ENCODE measurements around the gene XXYLT1.

Gene XXYLT1

GRCh38 chr3:195135917-195136316 is 135.0 kb downstream of the XXYLT1 start:
- DNase-seq: no peak
- intact Hi-C loops (cut with DNase I): no loop called here

DNA sequence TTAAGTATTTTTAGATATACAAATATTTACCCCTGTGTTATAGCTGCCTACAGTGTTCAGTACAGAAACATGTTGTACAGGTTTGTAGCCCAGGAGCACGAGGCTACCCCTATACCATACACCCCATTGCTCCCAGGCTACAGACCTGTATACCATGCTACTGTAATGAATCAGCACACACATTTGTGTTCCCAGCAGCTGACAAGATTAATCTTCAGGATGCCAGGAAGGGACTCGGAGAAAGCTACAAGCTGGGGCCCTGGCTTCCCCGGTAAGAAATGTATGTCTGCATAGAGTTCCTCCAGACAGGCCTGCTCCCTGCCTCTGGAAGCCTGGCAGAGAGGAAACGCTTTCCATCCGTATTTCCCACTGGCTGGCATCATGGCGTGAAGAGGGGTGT is 136.5 kb downstream of the XXYLT1 start:
- intact Hi-C loops (cut with DNase I): no loop called here
- DNase-seq: no peak

DNA sequence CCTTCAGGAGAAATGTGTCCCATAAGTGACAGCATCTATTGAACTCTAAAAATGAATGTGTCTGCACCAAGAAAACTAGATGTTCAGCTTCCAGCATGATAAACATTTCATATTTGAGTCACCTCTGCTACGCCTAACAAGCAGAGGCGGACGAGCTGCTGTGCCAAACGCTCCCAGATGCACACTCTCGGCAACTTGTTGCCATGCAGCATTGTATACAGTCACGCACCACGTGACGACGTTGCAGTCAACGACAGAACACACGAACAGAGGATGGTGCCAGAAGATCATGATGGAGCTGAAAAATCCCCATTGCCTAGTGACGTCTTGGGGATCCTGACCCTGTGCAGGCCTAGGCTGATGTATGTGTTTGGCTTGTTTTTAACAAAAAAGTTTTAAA is 137.5 kb downstream of the XXYLT1 start:
- DNase-seq: peak in 15 of 42 donors; percentile 23 to 64 (median 40)
- intact Hi-C loops (cut with DNase I): no loop called here

- DNase-seq: no peak
- intact Hi-C loops (cut with DNase I): no loop called here
Measured at GRCh38 chr3:195133013-195133412, 137.9 kb downstream of the XXYLT1 start.

- DNase-seq: no peak
- intact Hi-C loops (cut with DNase I): no loop called here
Measured at GRCh38 chr3:195131176-195131575, 139.8 kb downstream of the XXYLT1 start.

DNA sequence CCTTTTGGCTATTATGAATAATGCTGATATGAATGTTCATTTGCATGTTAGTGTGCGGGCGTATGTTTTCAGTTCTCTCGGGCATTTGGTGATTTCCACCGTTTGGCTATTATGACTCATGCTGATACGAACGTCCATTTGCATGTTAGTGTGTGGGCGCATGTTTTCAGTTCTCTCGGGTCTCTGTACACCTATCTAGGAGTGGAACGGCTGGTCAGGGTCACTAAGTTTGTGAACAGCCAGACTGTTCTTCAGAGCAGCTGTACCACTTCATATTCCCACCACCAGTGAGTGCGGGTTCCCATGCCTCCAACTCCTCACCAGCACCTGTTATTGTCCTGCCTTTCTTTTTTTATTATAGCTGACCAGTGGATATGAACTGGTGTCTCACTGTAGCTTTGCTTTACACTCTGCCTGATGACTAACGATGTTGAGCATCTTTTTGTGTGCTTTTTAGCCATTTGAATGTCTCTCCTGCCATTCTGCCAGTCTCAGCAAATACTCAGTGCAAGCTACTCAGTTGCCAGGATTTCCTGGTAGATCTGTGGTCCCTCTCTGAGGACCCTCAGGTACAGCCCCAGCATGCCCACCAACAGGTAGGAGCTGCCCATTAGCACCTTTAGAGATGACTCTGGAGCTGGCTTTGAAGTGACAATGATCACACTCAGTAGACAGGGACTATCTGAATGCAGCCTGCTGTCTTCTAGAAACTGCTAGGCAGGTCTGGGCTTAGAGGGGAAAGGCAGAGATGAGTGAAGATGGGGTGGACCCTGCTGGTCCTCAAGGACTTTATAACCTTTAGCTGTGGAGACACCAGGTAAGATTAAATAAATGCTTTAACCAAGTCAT is 141.1 kb downstream of the XXYLT1 start:
- intact Hi-C loops (cut with DNase I): no loop called here
- no peak for DNase-seq

- no peak for DNase-seq
- intact Hi-C loops (cut with DNase I): no loop called here
Measured at GRCh38 chr3:195129072-195129643, 141.8 kb downstream of the XXYLT1 start.

DNA sequence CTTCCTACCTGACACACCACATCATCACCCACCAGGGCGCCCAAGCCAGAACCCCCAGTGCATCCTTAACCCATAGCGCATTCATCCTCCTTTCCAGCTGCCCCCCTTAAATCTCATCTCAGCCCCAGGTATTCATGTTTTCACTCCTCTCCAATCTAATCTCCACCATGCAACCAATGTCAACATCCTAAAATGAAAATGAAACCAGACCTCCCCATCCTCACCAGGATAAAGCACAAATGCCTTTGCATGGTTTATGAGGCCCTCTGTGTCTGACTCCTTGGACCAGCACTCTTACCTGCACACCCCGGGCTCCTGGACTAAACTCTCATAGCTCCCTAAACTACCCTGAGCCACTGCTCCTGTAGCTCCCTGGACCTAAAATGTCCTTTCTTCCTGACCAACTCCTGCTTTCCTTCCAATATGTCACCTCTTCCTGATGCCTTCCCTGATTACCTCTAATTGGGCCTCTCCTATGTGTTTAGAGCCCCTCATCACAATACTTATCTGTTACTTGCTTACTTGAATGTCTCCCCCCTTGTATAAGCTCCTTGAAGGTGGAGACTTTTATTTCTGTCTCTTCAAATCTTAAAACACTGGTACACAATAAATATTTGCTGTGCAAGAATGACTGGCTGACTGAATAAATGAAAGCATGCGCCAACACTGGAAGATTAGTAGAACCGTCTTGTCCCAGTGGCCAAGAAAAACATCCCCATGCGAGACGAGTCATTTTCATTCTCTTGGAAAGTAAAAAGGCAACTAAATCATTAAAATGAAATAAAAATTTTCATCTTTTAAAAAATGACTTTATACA is 142.5 kb downstream of the XXYLT1 start:
- intact Hi-C loops (cut with DNase I): no loop called here
- DNase-seq: no peak

- intact Hi-C loops (cut with DNase I): no loop called here
- no peak for DNase-seq
Measured at GRCh38 chr3:195126056-195126605, 144.8 kb downstream of the XXYLT1 start.

- DNase-seq: no peak
- intact Hi-C loops (cut with DNase I): no loop called here
Measured at GRCh38 chr3:195125646-195126045, 145.3 kb downstream of the XXYLT1 start.

- intact Hi-C loops (cut with DNase I): no loop called here
Measured at GRCh38 chr3:195124378-195124992, 146.5 kb downstream of the XXYLT1 start.

GRCh38 chr3:195123281-195123691 is 147.7 kb downstream of the XXYLT1 start:
- intact Hi-C loops (cut with DNase I): no loop called here
- DNase-seq: peak in 24 of 42 donors; percentile 8 to 78 (median 38)

More at GRCh38 chr3:195124378-195124992, 146.5 kb downstream of the XXYLT1 start:
- DNase-seq: no peak

DNA sequence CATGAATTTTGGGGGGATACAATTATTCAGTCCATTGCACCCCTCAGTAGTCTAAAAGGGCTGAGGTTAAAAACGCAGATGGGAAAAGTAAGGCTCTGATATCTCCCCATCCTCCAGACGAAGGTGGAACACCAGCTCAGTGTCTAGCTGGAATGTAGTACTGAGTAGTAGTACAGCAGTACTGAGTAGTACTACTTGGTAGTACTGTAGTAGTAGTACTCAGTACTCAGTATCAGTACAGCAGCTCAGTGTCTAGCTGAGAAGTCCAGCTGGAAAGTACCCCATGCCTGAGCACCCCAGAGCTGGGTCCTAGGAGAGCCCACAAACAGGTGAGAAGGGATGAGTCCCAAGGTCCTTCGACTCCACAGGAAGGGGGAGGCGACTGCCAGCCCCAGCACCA is 148.7 kb downstream of the XXYLT1 start:
- intact Hi-C loops (cut with DNase I): no loop called here
- DNase-seq: no peak

DNA sequence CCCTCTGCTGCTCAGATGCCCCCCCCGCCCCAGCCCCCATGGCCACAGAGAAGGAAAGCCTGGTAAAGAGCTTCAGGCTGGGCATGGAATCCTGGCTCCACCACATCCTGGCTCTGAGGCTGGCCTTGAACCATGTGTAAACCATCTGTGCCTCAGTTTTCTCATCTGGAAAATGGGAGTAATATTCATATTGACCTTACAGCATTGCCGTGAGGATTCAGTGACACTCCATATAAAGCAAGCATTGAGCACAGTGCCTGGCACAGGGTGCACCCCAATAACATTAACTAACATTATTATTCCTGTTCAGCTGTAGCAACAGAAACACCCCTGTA is 150.7 kb downstream of the XXYLT1 start:
- DNase-seq: no peak
- intact Hi-C loops (cut with DNase I): no loop called here

DNA sequence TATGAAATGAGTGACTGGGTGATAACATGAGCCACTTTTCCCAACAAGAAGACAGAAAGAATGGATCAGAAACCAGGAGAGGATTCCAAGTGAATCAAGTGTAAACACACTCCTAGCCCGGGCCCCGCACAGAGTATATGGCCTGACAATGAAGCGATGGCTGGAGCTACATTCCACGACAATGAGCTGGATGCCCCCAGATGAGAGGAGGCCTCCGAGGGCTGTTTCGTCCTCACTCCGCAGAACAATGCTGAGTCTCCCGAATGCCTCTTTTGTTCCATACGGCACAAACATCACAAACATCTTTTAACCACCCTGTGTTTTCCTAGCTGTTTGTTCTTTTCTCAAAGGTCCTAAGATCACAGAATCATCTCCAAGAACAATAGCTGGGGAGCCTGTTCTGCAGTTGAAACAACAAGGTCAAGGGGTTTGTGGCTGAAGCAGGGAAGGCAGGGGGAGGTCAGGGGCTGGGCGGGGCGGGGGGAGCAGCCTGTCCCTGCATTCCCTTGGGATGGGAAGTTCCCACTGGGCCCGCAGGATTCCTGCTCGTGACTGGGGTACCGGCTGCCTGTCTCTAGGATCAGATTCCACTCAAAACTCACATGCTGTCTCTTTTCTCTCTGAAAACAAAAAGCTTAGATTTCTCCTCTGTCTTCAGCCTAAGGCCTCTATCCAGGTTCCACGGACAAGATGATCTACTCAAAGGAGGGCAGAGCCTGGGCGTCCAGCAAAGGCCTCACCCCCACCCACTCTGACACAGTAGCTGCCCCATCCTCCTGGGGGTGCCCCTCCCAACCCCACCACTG is 151.3 kb downstream of the XXYLT1 start:
- intact Hi-C loops (cut with DNase I): loop anchor here (10.0 kb wide), 1 partner anchor 135 kb away; no protein-coding TSS in a partner anchor
- peak in 1 of 42 donors; percentile 6 for DNase-seq

GRCh38 chr3:195118671-195119070 is 152.3 kb downstream of the XXYLT1 start:
- DNase-seq: no peak
- intact Hi-C loops (cut with DNase I): loop anchor here (10.0 kb wide), 1 partner anchor 136 kb away; no protein-coding TSS in a partner anchor

DNA sequence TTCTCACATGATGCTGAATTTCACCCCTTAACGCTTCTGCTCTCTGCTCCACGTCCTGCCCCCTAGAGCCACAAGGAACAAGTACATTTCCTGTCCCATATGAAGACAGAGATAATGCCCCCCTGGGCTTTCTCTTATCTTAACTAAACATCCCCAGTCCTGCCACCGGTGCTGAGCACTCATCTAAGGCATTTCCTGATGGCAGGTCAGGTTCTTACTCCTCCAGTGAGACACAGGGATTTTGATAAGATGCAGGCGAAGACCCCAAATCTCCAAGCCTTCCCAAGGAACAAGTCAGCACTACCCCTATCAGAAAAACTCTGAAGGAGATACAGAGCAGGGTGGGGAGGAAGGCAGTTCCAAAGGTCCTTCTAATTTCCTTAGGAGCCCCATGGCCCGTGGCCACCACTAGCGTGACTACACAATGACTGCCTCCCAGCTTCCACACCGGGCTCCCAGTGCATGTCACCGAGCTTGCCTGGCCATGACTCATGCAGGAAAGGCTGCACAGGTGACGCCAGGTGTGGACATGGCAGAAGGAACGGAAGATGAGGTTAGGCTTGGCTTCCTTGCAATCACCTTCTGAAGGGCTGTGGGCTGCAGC is 152.9 kb downstream of the XXYLT1 start:
- DNase-seq: no peak
- intact Hi-C loops (cut with DNase I): loop anchor here (10.0 kb wide), 1 partner anchor 137 kb away; no protein-coding TSS in a partner anchor
